SHP77 treated with DMSO at 0.1 percent for 48 hours (cell line): ENCODE data around the gene GPR35.
"Not testable (repeated sequence)": the region's sequence is repeated elsewhere in the genome, so short reads cannot be mapped to it uniquely, and the experiment has no call there.

Source experiments
- DNase-seq: peaks from one replicate; lab custom pipeline; 2025; lab: John Stamatoyannopoulos, UW

GPR35 gene

DNA sequence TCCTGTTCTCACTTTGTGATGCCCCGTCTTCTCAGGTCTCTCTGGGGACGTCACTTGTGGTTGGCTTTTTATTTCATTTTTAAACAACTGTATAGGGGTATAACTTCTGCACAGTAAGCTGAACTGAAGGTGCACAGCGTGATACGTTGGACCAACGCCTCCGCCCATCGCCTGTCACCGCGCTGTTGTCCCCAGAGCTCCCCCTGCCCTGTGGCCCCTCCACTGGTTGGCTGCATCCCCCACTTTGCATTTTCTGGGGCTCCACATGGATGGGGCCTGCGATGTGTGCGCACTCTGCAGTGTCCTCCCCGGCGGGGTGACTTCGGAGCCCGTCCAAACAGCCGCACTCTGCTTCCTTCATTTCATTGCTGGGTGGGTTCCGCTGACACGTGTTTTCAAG, 14.3 kb downstream of the GPR35 start:
- DNase-seq = no peak

DNA sequence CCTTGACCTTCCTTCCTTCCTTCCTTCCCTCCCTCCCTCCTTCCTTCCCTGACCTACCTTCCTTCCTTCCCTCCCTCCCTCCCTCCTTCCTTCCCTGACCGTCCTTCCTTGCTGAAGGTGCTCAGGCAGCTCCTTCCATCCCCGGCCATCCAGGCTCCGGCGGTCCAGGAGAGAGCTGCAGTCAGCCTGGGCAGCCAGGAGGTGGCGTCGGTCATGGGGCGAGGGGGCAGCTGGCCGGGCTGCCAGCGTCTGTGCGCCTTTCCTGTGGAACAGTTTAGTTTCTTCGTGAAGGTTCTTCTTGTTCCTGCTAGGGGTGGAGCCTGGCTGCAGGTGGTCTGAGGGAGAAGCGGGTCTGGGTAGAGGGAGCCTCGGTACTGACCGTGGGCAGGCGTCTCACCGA, 15.7 kb downstream of the GPR35 start:
- DNase-seq = no peak

DNA sequence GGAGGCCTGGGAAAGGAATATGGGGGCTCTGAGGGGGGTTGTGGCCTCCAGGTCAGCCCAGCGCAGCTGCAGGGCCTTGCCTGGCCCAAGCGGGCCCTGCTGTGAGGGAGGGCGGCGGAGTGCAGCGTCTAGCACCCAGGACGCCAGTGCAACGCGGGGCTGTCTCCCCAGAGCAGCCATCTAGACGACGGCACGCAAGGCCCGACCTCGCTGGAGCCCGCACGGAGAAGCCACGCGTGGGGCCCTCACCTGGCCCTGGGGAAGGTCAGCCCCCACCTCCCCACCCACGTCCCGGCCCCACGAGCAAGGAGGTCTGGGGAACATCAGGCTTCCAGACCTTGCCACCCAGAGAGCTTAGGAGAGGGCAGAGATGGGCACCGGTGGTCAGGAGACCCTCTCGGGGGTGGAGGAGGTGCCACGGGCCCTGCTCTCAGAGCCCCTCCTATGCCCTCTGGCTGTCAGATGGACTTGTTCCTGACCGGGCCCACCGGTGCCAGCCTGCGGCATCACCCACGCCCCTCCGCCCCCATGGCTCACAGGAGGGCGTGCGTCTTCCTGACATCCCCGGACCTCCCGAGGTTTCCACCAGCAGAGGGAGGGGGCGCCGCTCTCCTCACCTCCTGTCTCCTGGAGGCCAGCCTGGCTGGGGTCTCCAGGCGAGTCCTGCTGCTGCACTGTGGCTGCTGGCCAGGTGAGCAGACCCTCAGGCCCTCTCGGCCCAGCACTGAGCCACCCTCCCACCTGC, 17.0 kb downstream of the GPR35 start:
- DNase-seq = no peak

DNA sequence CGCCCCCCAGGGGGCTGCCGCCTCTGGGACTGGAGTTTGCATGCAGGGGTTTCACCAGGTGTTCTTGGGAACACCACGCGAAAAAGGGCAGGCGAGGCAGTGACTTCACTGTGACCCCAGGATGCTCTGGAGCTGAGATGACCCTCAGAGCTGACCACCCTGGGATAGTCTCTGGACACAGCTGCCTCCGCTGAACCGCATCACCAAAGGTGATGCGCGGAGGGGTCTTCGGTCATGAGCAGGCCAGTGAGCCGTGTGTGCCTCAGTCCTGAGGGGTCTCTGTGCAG, 17.5 kb downstream of the GPR35 start:
- DNase-seq = no peak

DNA sequence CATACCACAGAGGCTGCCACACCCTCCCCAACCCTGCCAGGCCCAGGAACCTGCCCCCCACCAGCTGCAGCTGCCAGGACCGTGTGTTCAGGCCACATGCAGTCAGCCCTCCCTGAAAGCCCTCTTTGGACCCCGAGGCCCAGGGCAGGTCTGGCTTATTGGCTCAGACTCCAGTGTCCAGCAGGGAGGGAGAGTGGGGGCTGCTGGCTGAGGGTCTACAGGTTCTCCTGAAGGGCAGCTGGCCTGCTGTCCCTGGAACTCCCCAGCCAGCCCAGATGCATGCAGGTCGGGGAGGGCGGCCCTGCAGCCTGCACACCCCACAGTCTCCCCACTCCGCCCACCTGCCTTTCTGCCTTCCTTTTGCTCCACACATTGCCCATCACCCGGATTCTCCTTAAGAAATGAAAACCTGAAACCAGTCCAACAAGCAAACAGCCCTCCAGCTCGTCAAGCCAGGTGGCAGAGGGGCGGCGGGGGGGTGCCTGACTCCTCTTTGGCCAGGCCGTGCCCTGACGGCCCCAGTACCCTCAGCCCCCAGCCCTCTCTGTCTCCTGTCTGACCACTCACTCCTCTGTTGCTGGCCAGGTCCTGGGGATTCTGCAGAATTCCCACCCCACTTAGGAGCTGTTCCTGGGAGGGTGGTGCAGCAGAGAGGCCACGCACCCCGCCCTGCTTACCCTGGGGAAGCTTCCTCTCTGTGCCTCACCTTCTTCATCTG, 18.0 kb downstream of the GPR35 start:
- DNase-seq = no peak

DNA sequence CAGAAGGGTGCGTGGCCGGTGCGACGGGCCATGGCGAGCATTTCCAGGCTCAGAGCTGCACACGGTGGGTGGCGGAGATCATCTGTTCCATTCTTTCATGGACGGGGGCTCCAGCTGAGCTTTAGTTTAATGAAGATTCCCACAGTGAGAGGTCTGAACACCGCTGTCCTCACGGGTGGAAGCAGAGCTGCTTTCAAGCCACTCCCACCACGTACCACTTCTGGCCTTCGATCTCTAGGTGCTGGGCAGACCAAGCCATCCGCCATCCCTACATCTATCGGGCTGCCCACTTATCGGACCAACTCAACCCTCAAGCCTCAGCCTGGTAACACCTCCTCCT, 18.5 kb downstream of the GPR35 start:
- no peak for DNase-seq

DNA sequence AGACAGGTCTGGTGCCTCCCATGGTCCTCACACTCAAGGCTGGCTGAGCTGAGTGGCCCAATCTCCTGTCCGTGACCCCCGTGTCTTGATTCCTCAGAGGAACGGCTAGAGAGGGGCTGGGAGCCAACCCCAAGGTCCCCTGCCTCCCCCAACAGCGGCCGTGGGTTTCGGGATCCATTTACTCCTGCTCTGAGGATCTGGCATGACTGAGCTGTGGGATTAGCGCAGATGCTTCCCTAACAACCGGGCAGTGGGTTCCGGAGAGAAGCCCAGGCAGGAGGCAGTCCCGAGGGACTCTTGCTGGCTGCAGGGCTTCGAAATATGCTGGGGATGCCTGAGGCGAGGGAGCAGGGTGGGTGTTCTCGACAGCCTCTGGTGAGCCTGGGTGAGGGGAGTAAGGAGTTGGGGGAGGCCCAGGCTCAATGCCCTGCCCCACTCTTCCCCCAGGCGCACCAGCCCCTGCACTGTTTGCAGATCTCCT, 18.9 kb downstream of the GPR35 start:
- no peak for DNase-seq

DNA sequence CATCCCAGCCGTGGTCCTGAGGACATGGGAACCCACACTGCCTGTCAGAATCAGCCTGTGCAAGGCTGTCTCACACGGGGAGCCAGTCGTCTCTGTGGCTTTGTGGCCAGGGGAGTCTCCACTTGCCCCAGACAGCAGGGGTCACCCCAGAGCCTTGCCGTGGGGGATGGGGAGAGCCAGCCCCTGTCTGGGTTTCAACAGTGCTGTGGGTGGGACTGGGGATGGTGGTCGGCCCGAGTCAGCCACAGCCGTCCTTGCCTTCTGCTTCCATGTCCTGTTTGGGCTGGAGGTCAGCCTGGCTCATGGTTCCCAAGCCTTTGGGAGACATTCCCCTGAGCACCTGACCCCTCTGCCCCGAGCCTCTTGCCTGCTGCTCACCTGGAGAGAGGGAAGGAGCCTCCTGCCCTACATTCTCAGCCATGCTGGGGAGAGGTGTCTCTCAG, 19.6 kb downstream of the GPR35 start:
- no peak for DNase-seq

DNA sequence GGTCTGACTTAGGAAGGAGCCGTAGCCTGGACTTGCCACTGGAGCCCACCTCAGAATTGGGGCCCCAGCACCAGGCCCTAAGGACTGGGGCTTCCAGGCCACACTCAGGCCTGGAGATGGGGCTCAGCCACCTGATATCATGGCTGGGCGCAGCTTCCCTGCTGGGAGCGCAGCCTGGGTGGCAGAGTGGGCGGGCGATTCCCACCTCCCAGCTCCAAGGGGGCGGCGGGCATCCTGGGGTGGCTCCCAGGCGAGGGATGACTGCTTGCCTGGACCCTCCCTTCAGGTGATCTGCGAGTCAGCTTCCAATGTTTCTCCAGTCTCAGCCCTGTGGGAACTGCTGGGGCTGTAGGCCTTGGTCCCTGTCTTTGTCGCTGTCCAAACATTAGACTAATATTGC, 20.1 kb downstream of the GPR35 start:
- DNase-seq = no peak

DNA sequence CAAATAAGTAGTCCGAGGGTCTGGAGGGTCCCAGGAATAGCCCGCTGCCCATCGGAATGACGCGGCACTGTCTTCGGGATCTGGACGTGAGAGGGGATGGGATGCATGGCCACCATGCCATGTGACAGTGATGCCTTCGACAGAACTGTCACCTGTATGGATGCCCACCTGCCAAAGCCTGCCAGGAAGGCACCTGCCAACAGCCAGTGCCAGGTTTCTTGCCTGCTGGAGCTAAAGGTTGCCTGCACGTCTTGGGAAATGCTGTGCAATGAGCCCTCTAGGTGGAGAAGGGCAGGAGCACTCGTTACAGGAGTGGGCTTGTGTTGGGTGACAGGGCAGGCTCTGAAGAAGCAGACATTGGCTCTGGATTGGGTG, 20.5 kb downstream of the GPR35 start:
- DNase-seq = no peak

DNA sequence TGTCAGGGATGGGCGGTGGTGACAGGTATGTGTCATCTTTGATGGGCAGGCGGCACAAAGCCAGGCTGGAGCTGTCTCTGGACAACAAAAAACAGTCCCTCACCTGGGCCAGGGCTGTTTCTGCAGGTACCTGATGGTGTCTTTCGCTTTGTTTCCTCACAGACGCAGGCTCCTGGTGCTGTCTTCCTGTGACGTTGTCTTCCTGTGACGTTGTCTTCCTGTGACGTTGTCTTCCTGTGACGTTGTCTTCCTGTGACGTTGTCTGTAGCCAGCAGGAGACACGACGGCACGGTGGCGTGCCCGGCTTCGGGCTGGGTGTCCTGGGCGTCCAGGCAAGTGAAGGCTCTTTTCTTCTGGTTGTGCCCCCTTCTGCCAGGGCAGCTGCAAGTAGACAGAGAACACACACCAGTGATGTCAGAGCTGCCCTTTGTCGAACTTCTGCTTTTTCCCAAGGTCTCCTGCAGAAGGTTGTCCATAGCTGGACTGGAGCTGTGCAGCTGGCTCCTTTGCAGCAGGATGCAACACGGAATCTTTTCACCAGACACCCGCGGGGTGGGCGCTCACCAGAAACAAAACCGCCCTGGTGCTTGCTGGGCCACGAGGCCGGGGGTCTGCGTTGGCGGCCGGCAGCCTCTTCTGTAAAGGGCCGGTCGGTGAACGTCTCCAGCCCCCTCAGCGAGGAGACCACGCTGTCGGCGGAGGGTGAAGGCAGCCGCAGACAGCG, 21.1 kb downstream of the GPR35 start:
- DNase-seq = no peak

DNA sequence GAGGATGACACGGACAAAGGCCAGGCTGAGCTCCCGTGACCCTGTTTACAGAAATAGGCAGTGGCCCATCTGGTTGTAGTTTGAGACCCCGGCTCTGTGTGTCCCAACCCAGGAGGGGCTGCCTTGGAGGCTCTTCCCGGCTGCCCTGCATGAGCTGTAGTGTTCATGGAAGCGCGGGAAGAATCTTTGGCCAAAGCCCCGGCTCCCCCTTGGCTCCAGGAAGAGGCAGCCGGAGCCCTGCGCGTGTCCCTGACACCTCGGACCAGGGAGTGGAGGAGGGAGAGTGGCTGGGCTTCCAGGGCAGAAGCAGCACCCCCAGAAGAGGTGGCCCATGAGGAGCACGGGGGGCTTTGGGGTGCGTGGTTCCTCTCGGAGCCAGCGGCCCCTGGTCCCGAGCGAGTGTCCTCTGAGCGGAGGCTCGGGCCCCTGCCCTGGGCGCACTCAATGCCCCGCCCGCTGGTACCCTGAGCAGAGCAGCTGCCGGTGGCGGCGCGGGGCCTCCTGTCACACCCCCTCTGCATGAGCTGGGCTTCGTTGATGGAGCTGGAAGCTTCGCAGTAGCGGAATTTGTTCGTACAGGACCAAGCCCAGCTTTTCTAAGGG, 21.7 kb downstream of the GPR35 start:
- no peak for DNase-seq

DNA sequence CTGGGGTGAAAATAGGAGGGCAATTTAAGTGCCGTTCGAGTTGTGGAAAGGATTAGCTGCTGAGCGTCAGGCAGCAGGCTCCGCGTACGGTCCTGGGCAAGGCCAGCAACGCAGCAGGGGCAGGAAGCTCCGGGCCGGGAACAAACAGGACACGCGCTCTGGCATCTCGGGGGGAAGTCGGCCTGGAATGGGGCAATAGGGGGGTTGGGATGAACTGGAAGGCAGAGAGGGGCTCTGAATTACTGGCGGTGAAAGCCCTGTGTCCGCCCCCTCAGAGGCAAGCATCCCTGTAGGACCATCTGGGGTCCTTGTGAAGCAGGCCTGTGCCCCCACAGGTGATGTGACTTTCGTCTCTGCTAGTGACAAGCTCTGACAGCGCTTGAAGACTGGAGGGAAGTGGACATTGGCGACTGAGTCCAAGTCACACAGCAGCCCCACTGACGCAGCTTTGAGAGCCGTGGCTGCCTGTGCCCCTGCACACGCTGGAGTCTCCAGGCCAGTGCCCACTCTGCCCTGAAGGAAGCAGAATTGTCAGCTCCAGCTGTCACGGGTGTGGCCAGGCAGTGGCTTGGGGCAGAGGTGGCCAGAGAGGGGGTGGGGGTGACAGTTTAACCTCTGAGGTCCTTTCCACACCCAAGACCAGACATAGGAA, 22.3 kb downstream of the GPR35 start:
- no peak for DNase-seq

DNA sequence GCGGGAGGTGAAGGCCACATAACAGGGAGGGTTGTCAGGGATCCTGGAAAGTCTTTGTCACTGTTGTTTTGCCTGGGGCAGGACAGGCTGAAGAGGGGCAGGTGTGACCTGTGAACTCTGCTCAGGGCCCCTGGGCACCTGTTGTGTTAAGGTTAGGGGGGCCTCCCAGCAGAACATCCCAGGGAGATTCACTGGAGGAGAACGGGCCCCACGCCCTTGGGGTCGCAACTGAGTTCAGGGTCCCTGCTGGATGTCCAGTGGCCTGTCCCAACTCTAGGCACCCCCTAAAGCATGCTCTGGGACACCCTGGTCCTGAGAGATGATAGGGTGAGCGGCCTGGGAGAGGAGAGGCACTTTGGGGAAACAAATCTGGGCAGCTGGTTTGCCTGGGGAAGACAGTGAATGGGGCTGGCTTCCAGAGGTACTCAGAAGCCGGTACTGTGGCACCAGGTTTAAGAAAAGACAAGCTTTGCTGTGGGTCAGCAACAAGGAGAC, 22.9 kb downstream of the GPR35 start:
- no peak for DNase-seq

DNA sequence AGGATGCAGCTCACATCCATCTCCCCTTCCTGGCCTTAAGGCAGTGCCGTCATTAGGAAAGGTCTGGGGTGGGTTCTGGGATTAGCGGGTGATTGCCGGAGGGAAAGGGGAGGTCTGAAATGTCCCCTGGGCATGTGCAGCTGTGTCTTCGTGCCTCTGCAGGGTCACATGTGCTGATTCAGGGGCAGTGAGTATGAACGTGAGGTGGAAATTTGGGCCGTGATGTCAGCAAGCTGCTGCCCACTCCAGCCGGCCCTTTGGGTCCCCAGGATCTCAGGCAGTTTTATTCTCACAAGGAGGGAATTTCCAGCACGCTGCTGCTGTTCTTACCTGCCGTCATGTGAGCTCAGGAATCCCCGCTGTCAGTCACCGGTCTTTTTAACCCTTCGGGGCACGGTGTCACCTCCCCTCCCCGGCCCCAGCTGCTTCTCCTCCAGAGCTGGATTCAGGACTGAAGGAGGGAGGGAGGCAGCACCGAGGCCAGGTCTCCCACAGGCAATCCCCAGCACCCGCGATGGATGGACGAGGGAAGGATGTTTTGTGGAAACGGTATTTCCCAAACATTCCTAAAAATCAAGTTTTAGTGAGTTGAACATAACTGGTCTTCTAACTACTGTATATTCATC, 23.5 kb downstream of the GPR35 start:
- DNase-seq = no peak

DNA sequence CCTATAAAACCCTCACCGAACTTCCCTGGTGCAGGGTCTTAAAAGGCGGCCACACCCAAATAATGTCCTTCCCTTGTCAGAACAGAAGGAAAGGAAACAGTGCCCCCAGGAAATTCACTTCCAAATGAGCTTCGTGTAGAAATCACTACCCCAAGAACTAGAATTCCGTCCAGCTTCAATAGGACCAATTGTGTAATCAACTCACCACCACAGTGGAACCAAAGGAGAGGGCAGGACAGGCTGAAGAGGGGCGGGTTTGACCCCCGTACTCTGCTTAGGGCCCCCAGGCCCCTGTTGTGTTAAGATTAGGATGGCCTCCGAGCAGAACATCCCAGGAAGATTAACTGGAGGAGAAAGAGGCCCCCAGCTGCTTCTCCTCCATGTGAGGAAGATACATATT, 24.1 kb downstream of the GPR35 start:
- DNase-seq = no peak

DNA sequence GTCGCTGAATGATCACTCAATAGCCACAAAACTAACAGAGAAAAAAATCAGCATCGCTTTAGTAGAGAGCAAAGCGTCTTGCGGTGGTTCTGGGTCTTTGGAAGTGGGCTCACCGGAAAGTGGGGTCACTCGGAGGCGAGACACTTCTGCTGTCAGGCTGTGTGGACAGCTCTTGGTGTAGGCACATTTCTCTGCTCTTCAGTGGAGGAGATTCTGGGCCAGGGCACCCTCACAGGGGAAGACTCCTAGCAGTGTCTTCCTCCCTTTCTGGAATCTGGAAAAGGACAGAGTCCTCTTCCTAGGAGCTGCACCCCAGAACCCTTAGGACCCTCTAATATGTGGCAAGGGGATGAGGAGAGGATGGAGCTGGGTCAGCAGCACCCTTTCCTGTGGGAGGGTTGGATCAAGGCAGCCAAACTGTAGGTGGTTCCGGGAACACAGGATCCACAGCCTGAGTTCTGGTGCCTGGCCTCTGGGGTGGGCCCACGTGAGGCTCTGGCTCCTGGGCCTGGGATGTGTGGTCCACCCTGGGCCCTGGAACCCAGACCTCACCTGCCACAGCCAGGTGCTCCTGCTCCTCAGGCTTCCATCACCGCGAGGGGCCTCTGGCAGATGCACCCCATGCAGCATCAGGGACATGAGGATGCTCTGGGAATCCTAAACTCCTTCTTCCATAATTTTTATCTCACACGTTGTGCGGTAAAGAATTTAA, 25.1 kb downstream of the GPR35 start:
- DNase-seq = no peak

DNA sequence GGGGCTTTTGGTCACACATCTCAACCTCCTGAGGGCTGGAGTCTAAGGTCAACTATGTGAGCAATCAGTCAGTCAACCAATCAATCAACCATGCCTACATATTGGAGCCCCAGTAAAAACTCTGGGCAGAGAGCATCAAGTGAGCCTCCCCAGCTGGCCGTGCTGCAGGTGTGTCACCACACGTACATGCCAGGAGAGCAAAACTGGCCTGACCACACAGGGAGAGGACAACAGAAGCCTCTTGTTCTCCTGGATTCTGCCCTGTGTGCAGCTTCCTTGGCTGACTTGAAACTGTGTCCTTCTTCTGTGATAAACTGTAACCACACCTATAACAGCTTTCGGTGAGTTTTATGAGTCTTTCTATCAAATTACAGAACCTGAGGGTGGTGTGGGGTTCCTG, 25.9 kb downstream of the GPR35 start:
- no peak for DNase-seq

DNA sequence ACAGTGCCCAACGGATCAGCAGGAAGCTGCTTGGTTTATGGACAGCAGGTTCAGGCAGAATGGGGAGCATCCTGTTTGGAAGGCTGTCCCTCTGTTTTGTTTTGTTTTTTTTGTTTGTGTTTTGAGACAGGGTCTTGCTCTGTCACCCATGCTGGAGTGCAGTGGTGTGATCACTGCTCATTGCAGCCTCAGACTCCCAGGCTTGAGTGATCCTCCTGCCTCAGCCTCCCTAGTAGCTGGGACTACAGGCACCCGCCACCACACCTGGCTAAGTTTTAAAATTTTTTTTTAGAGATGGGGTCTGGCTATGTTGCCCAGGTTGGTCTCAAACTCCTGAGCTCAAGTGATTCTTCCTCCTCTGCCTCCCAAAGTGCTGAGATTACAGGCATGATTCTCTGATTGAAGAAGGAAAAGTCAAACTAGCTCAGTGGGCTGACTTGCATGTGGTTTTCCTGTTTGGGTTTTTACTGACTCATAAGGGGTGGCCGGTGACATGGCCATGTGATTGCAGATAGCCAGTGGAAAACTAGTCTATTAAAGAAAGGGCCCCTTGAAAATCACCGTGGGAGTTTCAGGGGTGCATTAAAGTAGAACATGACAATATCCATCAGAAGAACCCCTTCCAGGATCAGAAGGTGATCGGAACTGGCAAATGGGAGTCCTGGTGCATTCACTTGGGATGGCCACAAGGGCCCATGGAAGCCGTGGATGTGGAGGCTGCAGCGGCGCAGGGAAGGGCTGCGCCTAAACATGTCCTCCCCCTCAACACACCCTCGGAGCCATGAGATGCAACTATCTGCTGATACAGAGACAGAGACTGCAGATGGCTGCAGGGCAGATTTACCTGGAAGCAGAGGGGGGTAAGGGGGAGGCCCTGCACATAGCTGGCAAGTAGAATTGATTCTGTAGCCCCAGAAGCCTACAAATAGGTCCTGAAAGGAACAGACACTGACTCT, 30.9 kb downstream of the GPR35 start:
- no peak for DNase-seq

DNA sequence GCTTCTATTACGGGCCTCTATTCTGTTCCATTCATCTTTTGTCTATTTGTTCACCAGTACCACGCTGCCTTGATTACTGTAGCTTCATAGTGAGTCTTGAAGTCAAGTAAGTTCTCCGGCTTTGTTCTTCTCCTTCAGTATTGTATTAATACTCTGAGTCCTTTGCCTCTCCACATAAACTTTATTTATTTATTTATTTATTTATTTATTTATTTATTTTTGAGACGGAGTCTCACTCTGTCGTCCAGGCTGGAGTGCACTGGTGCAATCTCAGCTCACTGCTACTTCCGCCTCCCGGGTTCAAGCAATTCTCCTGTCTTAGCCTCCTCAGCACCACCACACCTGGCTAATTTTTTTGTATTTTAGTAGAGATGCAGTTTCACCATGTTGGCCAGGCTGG, 34.6 kb downstream of the GPR35 start:
- not testable (repeated sequence) for DNase-seq
